WTC11 (cell line): ENCODE measurements around the gene EIF2B4.

ENCODE experiments used
- ARID4B ChIP-seq: sonication (generic); formaldehyde crosslinking; IDR thresholded peaks from 2 replicates; pipeline ENCODE4 v1.8.0; 2023; ENCODE audit warnings: missing genetic modification reagents, mild to moderate bottlenecking, borderline replicate concordance
- CTCF ChIP-seq: fragments of 200-600 bp; IDR thresholded peaks from 2 replicates; pipeline ENCODE4 v1.8.0; 2022; ENCODE audit warnings: antibody characterized with exemption
- EMX1 ChIP-seq: fragments of 250-450 bp; sonication (Bioruptor Pico); IDR thresholded peaks from 2 replicates; pipeline ENCODE4 v1.8.0; 2021; ENCODE audit warnings: mild to moderate bottlenecking
- FOXP1 ChIP-seq: sonication (generic); formaldehyde crosslinking; IDR thresholded peaks from 2 replicates; pipeline ENCODE4 v1.8.0; 2022; ENCODE audit warnings: missing genetic modification reagents, mild to moderate bottlenecking, moderate library complexity, borderline replicate concordance
- MAX ChIP-seq: sonication (generic); formaldehyde crosslinking; IDR thresholded peaks from 2 replicates; pipeline ENCODE4 v1.8.0; 2022; ENCODE audit warnings: mild to moderate bottlenecking, missing genetic modification reagents
- PRDM15 ChIP-seq: sonication (generic); formaldehyde crosslinking; IDR thresholded peaks from 2 replicates; pipeline ENCODE4 v1.8.0; 2022; ENCODE audit warnings: missing genetic modification reagents
- SMAD4 ChIP-seq: sonication (generic); formaldehyde crosslinking; IDR thresholded peaks from 2 replicates; pipeline ENCODE4 v1.8.0; 2022; ENCODE audit warnings: mild to moderate bottlenecking, missing genetic modification reagents
- SP1 ChIP-seq: sonication (generic); formaldehyde crosslinking; conservative IDR thresholded peaks from 2 replicates; pipeline ENCODE4 v1.8.1; 2022; ENCODE audit warnings: missing genetic modification reagents
- ZNF138 ChIP-seq: sonication (generic); formaldehyde crosslinking; conservative IDR thresholded peaks from 2 replicates; pipeline ENCODE4 v1.8.1; 2022; ENCODE audit warnings: mild to moderate bottlenecking, moderate library complexity, missing genetic modification reagents
- TF ChIP-seq, protein P1 (sequence below): sonication (generic); formaldehyde crosslinking; IDR thresholded peaks from 2 replicates; pipeline ENCODE4 v1.8.1; 2022; ENCODE audit warnings: mild to moderate bottlenecking, missing genetic modification reagents, moderate library complexity, borderline replicate concordance
- TF ChIP-seq, protein P2 (sequence below): fragments of 250-450 bp; sonication (Bioruptor Pico); IDR thresholded peaks from 2 replicates; pipeline ENCODE4 v2.1.2; 2022; ENCODE audit warnings: mild to moderate bottlenecking, moderate library complexity
- TF ChIP-seq, protein P3 (sequence below): sonication (generic); formaldehyde crosslinking; IDR thresholded peaks from 2 replicates; pipeline ENCODE4 v1.8.0; 2023; ENCODE audit warnings: missing genetic modification reagents

- TF ChIP-seq CTCF, result peak; percentile 64
- TF ChIP-seq, protein P1, sequence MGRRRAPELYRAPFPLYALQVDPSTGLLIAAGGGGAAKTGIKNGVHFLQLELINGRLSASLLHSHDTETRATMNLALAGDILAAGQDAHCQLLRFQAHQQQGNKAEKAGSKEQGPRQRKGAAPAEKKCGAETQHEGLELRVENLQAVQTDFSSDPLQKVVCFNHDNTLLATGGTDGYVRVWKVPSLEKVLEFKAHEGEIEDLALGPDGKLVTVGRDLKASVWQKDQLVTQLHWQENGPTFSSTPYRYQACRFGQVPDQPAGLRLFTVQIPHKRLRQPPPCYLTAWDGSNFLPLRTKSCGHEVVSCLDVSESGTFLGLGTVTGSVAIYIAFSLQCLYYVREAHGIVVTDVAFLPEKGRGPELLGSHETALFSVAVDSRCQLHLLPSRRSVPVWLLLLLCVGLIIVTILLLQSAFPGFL (CRISPR knock-in tag), result no peak
- TF ChIP-seq FOXP1 (CRISPR knock-in tag), result no peak
- no peak for TF ChIP-seq EMX1 (CRISPR knock-in tag)
- TF ChIP-seq MAX (CRISPR knock-in tag), result no peak
- TF ChIP-seq, protein P2, sequence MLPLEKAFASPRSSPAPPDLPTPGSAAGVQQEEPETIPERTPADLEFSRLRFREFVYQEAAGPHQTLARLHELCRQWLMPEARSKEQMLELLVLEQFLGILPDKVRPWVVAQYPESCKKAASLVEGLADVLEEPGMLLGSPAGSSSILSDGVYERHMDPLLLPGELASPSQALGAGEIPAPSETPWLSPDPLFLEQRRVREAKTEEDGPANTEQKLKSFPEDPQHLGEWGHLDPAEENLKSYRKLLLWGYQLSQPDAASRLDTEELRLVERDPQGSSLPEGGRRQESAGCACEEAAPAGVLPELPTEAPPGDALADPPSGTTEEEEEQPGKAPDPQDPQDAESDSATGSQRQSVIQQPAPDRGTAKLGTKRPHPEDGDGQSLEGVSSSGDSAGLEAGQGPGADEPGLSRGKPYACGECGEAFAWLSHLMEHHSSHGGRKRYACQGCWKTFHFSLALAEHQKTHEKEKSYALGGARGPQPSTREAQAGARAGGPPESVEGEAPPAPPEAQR (CRISPR knock-in tag), result no peak
- no peak for TF ChIP-seq SP1 (CRISPR knock-in tag)
- TF ChIP-seq, protein P3, sequence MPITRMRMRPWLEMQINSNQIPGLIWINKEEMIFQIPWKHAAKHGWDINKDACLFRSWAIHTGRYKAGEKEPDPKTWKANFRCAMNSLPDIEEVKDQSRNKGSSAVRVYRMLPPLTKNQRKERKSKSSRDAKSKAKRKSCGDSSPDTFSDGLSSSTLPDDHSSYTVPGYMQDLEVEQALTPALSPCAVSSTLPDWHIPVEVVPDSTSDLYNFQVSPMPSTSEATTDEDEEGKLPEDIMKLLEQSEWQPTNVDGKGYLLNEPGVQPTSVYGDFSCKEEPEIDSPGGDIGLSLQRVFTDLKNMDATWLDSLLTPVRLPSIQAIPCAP, result no peak
- no peak for TF ChIP-seq PRDM15 (CRISPR knock-in tag)
- no peak for TF ChIP-seq SMAD4 (CRISPR knock-in tag)
- no peak for TF ChIP-seq ARID4B (CRISPR knock-in tag)
- TF ChIP-seq ZNF138 (CRISPR knock-in tag), result no peak
Measured at GRCh38 chr2:27407798-27408491, 37.8 kb upstream of the EIF2B4 start.
